Body of pancreas (tissue), 4 donors: ENCODE results near the gene TUBGCP6.

Experiments
- POLR2A ChIP-seq, 3 donors: fragments of 450-650 bp; IDR thresholded peaks; one replicate each; pipeline ENCODE4 v1.6.1; 2016; ENCODE audit warnings: antibody characterized with exemption in 3 of 3, mild to moderate bottlenecking in 2 of 3
- TF ChIP-seq, protein P1 (sequence below), 7 experiments: fragments of 450-650 bp in 4 of 7; fragments of 200-600 bp in 3 of 7; sonication (generic) in 3 of 7; IDR thresholded peaks; one replicate each; pipeline ENCODE4 v1.5.1; 2016 to 2019; ENCODE audit warnings: antibody characterized with exemption in 7 of 7

DNA sequence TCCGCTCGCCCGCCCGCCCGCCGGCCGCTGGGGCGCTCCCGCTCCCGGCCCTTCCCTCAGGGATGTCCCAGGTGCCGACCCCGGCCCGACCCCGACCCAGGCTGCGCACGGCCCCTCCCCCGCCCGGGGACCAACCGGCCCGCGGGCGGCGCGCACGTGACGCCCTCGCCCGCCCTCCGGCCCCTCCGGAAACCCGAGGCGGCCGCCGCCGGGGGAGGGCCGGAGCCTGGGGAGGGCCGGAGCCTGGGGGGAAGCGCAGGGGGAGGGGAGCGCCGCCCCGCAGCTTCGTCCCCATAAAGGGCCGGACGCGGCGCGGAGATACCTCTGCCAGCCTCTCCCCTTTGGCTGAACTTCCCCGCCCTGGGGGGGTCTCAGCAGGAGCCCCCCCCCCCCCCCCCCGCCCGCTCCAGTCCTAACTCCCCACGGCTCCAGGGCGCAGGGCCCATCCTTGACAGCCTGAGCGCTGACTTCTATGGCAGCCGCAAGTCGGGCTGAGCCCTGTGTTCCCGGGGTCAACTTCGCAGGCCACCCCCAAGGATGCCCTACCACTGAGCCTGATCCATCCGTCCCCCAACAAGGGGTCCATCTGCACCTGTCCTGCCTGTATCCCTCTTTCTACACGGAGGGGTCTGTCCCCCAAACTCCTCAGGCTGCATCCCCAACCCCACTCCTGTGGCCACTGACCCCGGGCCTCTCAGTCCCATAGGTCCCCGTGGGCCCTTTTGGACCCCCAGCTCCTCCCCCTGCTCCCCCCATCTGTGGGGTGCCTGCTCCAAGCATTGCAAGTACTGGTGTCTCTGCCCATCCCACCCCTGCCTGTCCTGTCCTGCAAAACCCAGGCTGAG, 17.0 kb upstream of the TUBGCP6 start, which contains the start of gene MAPK12:
- TF ChIP-seq, protein P1, sequence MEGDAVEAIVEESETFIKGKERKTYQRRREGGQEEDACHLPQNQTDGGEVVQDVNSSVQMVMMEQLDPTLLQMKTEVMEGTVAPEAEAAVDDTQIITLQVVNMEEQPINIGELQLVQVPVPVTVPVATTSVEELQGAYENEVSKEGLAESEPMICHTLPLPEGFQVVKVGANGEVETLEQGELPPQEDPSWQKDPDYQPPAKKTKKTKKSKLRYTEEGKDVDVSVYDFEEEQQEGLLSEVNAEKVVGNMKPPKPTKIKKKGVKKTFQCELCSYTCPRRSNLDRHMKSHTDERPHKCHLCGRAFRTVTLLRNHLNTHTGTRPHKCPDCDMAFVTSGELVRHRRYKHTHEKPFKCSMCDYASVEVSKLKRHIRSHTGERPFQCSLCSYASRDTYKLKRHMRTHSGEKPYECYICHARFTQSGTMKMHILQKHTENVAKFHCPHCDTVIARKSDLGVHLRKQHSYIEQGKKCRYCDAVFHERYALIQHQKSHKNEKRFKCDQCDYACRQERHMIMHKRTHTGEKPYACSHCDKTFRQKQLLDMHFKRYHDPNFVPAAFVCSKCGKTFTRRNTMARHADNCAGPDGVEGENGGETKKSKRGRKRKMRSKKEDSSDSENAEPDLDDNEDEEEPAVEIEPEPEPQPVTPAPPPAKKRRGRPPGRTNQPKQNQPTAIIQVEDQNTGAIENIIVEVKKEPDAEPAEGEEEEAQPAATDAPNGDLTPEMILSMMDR (IDR thresholded peaks at IDR 0.05), result no peak
- no peak for TF ChIP-seq POLR2A (IDR thresholded peaks at IDR 0.05)
